H9 (cell line): ENCODE results near the gene FBXL13. TPM values are rescaled to one million over a fixed set of nuclear protein-coding genes. Genes with fewer than 3 reads are reported as not detected.

Experiments used
- DNase-seq: peaks from one replicate; pipeline ENCODE4 v3.0.0-alpha.2; 2017
- H2AFZ ChIP-seq: one replicate; pipeline ENCODE4 v1.6.1; 2013; ENCODE audit warnings: mild to moderate bottlenecking, low read length, control low read depth, moderate library complexity
- H2AK5ac ChIP-seq: 2 replicates; pipeline ENCODE4 v1.6.1; 2013; ENCODE audit warnings: low read length, control low read depth, mixed read lengths; ENCODE audit not compliant: insufficient read length
- H2BK120ac ChIP-seq: one replicate; pipeline ENCODE4 v1.6.1; 2013; ENCODE audit warnings: low read depth, mild to moderate bottlenecking, low read length, control low read depth, inconsistent platforms; ENCODE audit not compliant: poor library complexity, severe bottlenecking
- H2BK12ac ChIP-seq: 2 replicates; pipeline ENCODE4 v1.6.1; 2013; ENCODE audit warnings: low read length, control low read depth, mixed read lengths, low read depth; ENCODE audit not compliant: insufficient read length
- H2BK15ac ChIP-seq: 2 replicates; pipeline ENCODE4 v1.6.1; 2013; ENCODE audit warnings: low read depth, low read length, control low read depth
- H2BK20ac ChIP-seq: one replicate; pipeline ENCODE4 v1.6.1; 2013; ENCODE audit warnings: low read depth, mild to moderate bottlenecking, low read length, control low read depth, inconsistent platforms; ENCODE audit not compliant: poor library complexity, severe bottlenecking
- H2BK5ac ChIP-seq: 2 replicates; pipeline ENCODE4 v1.6.1; 2013; ENCODE audit warnings: low read length, control low read depth, mixed read lengths; ENCODE audit not compliant: insufficient read length
- H3K14ac ChIP-seq: 2 replicates; pipeline ENCODE4 v1.6.1; 2013; ENCODE audit warnings: low read length, control low read depth; ENCODE audit not compliant: insufficient read depth
- H3K18ac ChIP-seq: 2 replicates; pipeline ENCODE4 v1.6.1; 2013; ENCODE audit warnings: low read depth, mild to moderate bottlenecking, mixed read lengths, low read length, control low read depth; ENCODE audit not compliant: insufficient read length
- H3K23ac ChIP-seq: 2 replicates; pipeline ENCODE4 v1.6.1; 2013; ENCODE audit warnings: low read length, control low read depth, mixed read lengths, low read depth; ENCODE audit not compliant: insufficient read length
- H3K23me2 ChIP-seq: 2 replicates; pipeline ENCODE4 v1.6.1; 2013; ENCODE audit warnings: low read depth, mild to moderate bottlenecking, mixed read lengths, low read length, control low read depth; ENCODE audit not compliant: insufficient read length, poor library complexity, severe bottlenecking
- H3K27ac ChIP-seq: 2 replicates; pipeline ENCODE4 v1.5.1; 2013; ENCODE audit warnings: low read length, control low read depth, mixed read lengths, low read depth; ENCODE audit not compliant: insufficient read length
- H3K27me3 ChIP-seq: 2 replicates; pipeline ENCODE4 v1.6.1; 2013; ENCODE audit warnings: low read length, control low read depth, inconsistent platforms; ENCODE audit not compliant: insufficient read depth
- H3K4ac ChIP-seq: 2 replicates; pipeline ENCODE4 v1.6.1; 2013; ENCODE audit warnings: low read depth, mild to moderate bottlenecking, control low read depth, inconsistent platforms, low read length, moderate library complexity
- H3K4me1 ChIP-seq: 2 replicates; pipeline ENCODE4 v1.6.1; 2013; ENCODE audit warnings: low read length, control low read depth, inconsistent platforms; ENCODE audit not compliant: insufficient read depth
- H3K4me2 ChIP-seq: 2 replicates; pipeline ENCODE4 v1.6.1; 2013; ENCODE audit warnings: low read length, control low read depth, mixed read lengths; ENCODE audit not compliant: insufficient read length, insufficient read depth
- H3K56ac ChIP-seq: 2 replicates; pipeline ENCODE4 v1.6.1; 2013; ENCODE audit warnings: low read depth, mild to moderate bottlenecking, mixed read lengths, low read length, control low read depth; ENCODE audit not compliant: insufficient read length
- H3K79me1 ChIP-seq: 2 replicates; pipeline ENCODE4 v1.6.1; 2013; ENCODE audit warnings: low read depth, mild to moderate bottlenecking, moderate library complexity, low read length, control low read depth, inconsistent platforms; ENCODE audit not compliant: insufficient read depth, poor library complexity, severe bottlenecking
- H3K79me2 ChIP-seq: 2 replicates; pipeline ENCODE4 v1.6.1; 2013; ENCODE audit warnings: low read length, control low read depth, inconsistent platforms; ENCODE audit not compliant: insufficient read depth
- H3K9ac ChIP-seq: 2 replicates; pipeline ENCODE4 v1.6.1; 2013; ENCODE audit warnings: low read length, control low read depth, mixed read lengths; ENCODE audit not compliant: insufficient read length; ENCODE audit errors: extremely low read depth
- H3K9me3 ChIP-seq: one replicate; pipeline ENCODE4 v1.6.1; 2013; ENCODE audit warnings: low read depth, low read length, inconsistent platforms; ENCODE audit not compliant: control insufficient read depth
- H3T11ph ChIP-seq: one replicate; pipeline ENCODE4 v1.6.1; 2013; ENCODE audit warnings: mild to moderate bottlenecking, low read length, control low read depth, inconsistent platforms
- H4K20me1 ChIP-seq: one replicate; pipeline ENCODE4 v1.6.1; 2013; ENCODE audit not compliant: control insufficient read depth, insufficient read length, insufficient read depth
- H4K5ac ChIP-seq: 2 replicates; pipeline ENCODE4 v1.6.1; 2013; ENCODE audit warnings: low read depth, mild to moderate bottlenecking, mixed read lengths, low read length, control low read depth; ENCODE audit not compliant: insufficient read length
- H4K8ac ChIP-seq: replicated peaks from 2 replicates; pipeline ENCODE4 v1.6.1; 2013; ENCODE audit warnings: low read length, control low read depth, mixed read lengths, low read depth; ENCODE audit not compliant: insufficient read length
- H4K91ac ChIP-seq: 2 replicates; pipeline ENCODE4 v1.6.1; 2013; ENCODE audit warnings: low read depth, mild to moderate bottlenecking, moderate library complexity, mixed read lengths, low read length, control low read depth; ENCODE audit not compliant: insufficient read length
- H3K27ac Mint-ChIP-seq, 3 experiments: 2 replicates in 2 of 3; 3 replicates in 1 of 3; pipeline ENCODE4 v1.8.0; 2020 to 2021; ENCODE audit warnings: mixed read lengths in 3 of 3, mild to moderate bottlenecking in 1 of 3, moderate library complexity in 1 of 3
- H3K27me3 Mint-ChIP-seq: 2 replicates; pipeline ENCODE4 v1.8.0; 2021; ENCODE audit warnings: low read depth, mild to moderate bottlenecking, moderate library complexity, mixed read lengths
- H3K36me3 Mint-ChIP-seq, 3 experiments: 2 replicates in 2 of 3; 3 replicates in 1 of 3; pipeline ENCODE4 v1.8.0; 2020 to 2021; ENCODE audit warnings: low read depth in 3 of 3, mixed read lengths in 3 of 3; ENCODE audit not compliant: insufficient read depth in 1 of 3
- H3K4me1 Mint-ChIP-seq, 2 experiments: 2 replicates each; pipeline ENCODE4 v1.8.0; 2020; ENCODE audit warnings: mixed read lengths in 2 of 2
- H3K4me3 Mint-ChIP-seq, 2 experiments: 2 replicates in 1 of 2; 3 replicates in 1 of 2; pipeline ENCODE4 v1.8.0; 2020 to 2021; ENCODE audit warnings: mild to moderate bottlenecking in 2 of 2, mixed read lengths in 2 of 2, moderate library complexity in 1 of 2
- H3K9me3 Mint-ChIP-seq, 2 experiments: 2 replicates in 1 of 2; 3 replicates in 1 of 2; pipeline ENCODE4 v1.8.0; 2020; ENCODE audit warnings: mild to moderate bottlenecking in 2 of 2, mixed read lengths in 2 of 2, moderate library complexity in 1 of 2
- WGBS: extraction: QIAGEN DNeasy Blood & Tissue Kit; methylation state at CpG from one replicate; pipeline ENCODE4 v1.1.7; 2013; ENCODE audit warnings: missing lambda C conversion rate, low lambda C conversion rate, mixed read lengths; ENCODE audit not compliant: insufficient read length; ENCODE audit errors: extremely low coverage; 5-methylcytosine and 5-hydroxymethylcytosine counted together
- total RNA-seq: library from RNA; stranded (reverse); gene quantifications from 2 replicates; pipeline ENCODE4 v1.2.1, GENCODE V29; 2021
- TF ChIP-seq, protein P1 (sequence below): fragments of 200-600 bp; sonication (generic); conservative IDR thresholded peaks from 3 replicates; pipeline ENCODE4 v1.8.0; 2021; ENCODE audit warnings: antibody characterized with exemption, mild to moderate bottlenecking

Gene FBXL13
- total RNA-seq, 1 experiment from 2014 or later: 4.4 TPM

- Histone ChIP-seq H3K18ac (no peak overlapping the region), H4K20me1 (no peaks in the 10 kb centered on the region), H3K79me2 (no peaks in the 10 kb centered on the region), H3K4ac (no peak overlapping the region), H3K4me2 (no peak overlapping the region), H3K9ac (no peak overlapping the region), H3T11ph (no peak overlapping the region), H3K27me3 (no peaks in the 10 kb centered on the region), H2BK15ac (no peak overlapping the region), H2AK5ac (no peak overlapping the region), H2BK5ac (no peak overlapping the region), H3K27ac (no peak overlapping the region), H4K5ac (no peak overlapping the region), H4K91ac (no peak overlapping the region), H4K8ac (no peak overlapping the region), H3K79me1 (no peaks in the 10 kb centered on the region), H3K9me3 (no peaks in the 10 kb centered on the region), H2AFZ (no peak overlapping the region), H3K14ac (no peak overlapping the region), H3K4me1 (no peaks in the 10 kb centered on the region), H2BK120ac (no peak overlapping the region), H3K56ac (no peak overlapping the region), H3K23me2 (no peaks in the 10 kb centered on the region), H3K23ac (no peak overlapping the region), H2BK20ac (no peak overlapping the region), H2BK12ac (no peak overlapping the region)
- H3K9me3 Mint-ChIP-seq: no peaks in the 10 kb centered on the region
- no peak overlapping the region for H3K4me3 Mint-ChIP-seq
- no CpG with 5 or more reads among the region's 2 CpGs for WGBS
- H3K27me3 Mint-ChIP-seq: no peaks in the 10 kb centered on the region; the same call in 1 of the 2 replicates
- H3K27ac Mint-ChIP-seq: no peak overlapping the region
- H3K4me1 Mint-ChIP-seq: peaks cover 3 to 4% of the 10 kb centered on the region in 2 experiments; a peak in 3 of 4 replicates
- DNase-seq: no peak
- TF ChIP-seq, protein P1, sequence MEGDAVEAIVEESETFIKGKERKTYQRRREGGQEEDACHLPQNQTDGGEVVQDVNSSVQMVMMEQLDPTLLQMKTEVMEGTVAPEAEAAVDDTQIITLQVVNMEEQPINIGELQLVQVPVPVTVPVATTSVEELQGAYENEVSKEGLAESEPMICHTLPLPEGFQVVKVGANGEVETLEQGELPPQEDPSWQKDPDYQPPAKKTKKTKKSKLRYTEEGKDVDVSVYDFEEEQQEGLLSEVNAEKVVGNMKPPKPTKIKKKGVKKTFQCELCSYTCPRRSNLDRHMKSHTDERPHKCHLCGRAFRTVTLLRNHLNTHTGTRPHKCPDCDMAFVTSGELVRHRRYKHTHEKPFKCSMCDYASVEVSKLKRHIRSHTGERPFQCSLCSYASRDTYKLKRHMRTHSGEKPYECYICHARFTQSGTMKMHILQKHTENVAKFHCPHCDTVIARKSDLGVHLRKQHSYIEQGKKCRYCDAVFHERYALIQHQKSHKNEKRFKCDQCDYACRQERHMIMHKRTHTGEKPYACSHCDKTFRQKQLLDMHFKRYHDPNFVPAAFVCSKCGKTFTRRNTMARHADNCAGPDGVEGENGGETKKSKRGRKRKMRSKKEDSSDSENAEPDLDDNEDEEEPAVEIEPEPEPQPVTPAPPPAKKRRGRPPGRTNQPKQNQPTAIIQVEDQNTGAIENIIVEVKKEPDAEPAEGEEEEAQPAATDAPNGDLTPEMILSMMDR: no peak
- H3K36me3 Mint-ChIP-seq: peaks cover 0 to 2% (median 0%) of the 10 kb centered on the region in 3 experiments; a peak in 2 of 7 replicates
Measured at GRCh38 chr7:102864958-102865357, 209.6 kb downstream of the FBXL13 start.
